CD4-positive, alpha-beta T cell (primary cell): ENCODE data around the gene RBMS3. TPM values are rescaled to one million over a fixed set of nuclear protein-coding genes. Genes with fewer than 3 reads are reported as not detected.

Experiments
- ATAC-seq: fragments of 200-7000 bp; cut with Tn5 transposase; one replicate; pipeline ENCODE4 v1.10.0; 2022; ENCODE audit warnings: mild to moderate bottlenecking; ENCODE audit not compliant: poor library complexity
- CTCF ChIA-PET: fragments of 350-600 bp; sonication (Branson Sonifier 250); formaldehyde crosslinking; loops from one replicate; lab custom pipeline; 2021; ENCODE audit warnings: antibody characterized with exemption, inconsistent platforms; lab: Charles Lee
- POLR2A ChIA-PET: fragments of 350-600 bp; sonication (Branson Sonifier 250); formaldehyde crosslinking; loops from one replicate; lab custom pipeline; 2021; ENCODE audit warnings: antibody characterized with exemption, inconsistent platforms; lab: Charles Lee
- DNase-seq, 14 experiments: peaks; one replicate each; pipeline ENCODE4 v3.0.0-alpha.2; 2013 to 2020; ENCODE audit warnings: mixed read lengths in 2 of 14
- H3K27ac ChIP-seq, 2 donors: one replicate each; pipeline versions ENCODE4 v1.5.1 to v1.7.0; 2013; ENCODE audit warnings: low read length in 2 of 2, low read depth in 1 of 2, mild to moderate bottlenecking in 1 of 2
- H3K27me3 ChIP-seq, 2 experiments: 1 replicate in 1 of 2; 2 replicates in 1 of 2; pipeline versions ENCODE4 v1.6.1 to v1.7.0; 2013; ENCODE audit warnings: low read length in 2 of 2, control low read depth in 1 of 2, mild to moderate bottlenecking in 1 of 2, moderate library complexity in 1 of 2; ENCODE audit not compliant: insufficient read depth in 2 of 2, control insufficient read depth in 1 of 2
- H3K36me3 ChIP-seq: one replicate; pipeline ENCODE4 v1.6.1; 2013; ENCODE audit warnings: low read length, control low read depth; ENCODE audit not compliant: insufficient read depth
- H3K4me1 ChIP-seq: one replicate; pipeline ENCODE4 v1.6.1; 2013; ENCODE audit warnings: low read length, control low read depth; ENCODE audit not compliant: insufficient read depth
- H3K4me3 ChIP-seq: one replicate; pipeline ENCODE4 v1.5.1; 2013; ENCODE audit warnings: mild to moderate bottlenecking, low read length, moderate library complexity
- H3K9me3 ChIP-seq, 2 experiments: 1 replicate in 1 of 2; 2 replicates in 1 of 2; pipeline versions ENCODE4 v1.6.1 to v1.7.0; 2013; ENCODE audit warnings: low read length in 2 of 2, mild to moderate bottlenecking in 2 of 2, control low read depth in 1 of 2, moderate library complexity in 1 of 2; ENCODE audit not compliant: control insufficient read depth in 1 of 2, insufficient read depth in 1 of 2
- H3K27ac Mint-ChIP-seq: one replicate; pipeline ENCODE4 v1.8.0; 2020; ENCODE audit warnings: mixed read lengths
- H3K27me3 Mint-ChIP-seq: one replicate; pipeline ENCODE4 v1.8.0; 2021; ENCODE audit warnings: mixed read lengths
- H3K36me3 Mint-ChIP-seq: one replicate; pipeline ENCODE4 v1.8.0; 2021; ENCODE audit warnings: low read depth, mixed read lengths
- H3K4me1 Mint-ChIP-seq: one replicate; pipeline ENCODE4 v1.8.0; 2021; ENCODE audit warnings: low read depth, mixed read lengths
- H3K4me3 Mint-ChIP-seq: one replicate; pipeline ENCODE4 v1.8.0; 2020; ENCODE audit warnings: mild to moderate bottlenecking, mixed read lengths
- H3K9me3 Mint-ChIP-seq: one replicate; pipeline ENCODE4 v1.8.0; 2020; ENCODE audit warnings: mixed read lengths
- intact Hi-C, 2 experiments: fragments of 100-400 bp; cut with DNase I in 1 of 2; cut with micrococcal nuclease in 1 of 2; formaldehyde crosslinking; loops; one replicate each; pipeline versions ENCODE4 v1.15.1 to v1.9.0; 2023 to 2025; cut with DNase I, micrococcal nuclease
- total RNA-seq, 174 experiments: library from RNA in 2 of 174; stranded (reverse) in 2 of 174; gene quantifications; one replicate each; pipeline ENCODE4 v1.2.3 and lab custom pipeline; 2021 to 2026
- TF ChIP-seq, protein P1 (sequence below): fragments of 200-600 bp; IDR thresholded peaks from one replicate; pipeline ENCODE4 v1.8.0; 2022; ENCODE audit warnings: antibody characterized with exemption, mild to moderate bottlenecking

The RBMS3 gene
- total RNA-seq, 2 experiments from 2014 or later: 1.6 to 1.7 TPM

DNA sequence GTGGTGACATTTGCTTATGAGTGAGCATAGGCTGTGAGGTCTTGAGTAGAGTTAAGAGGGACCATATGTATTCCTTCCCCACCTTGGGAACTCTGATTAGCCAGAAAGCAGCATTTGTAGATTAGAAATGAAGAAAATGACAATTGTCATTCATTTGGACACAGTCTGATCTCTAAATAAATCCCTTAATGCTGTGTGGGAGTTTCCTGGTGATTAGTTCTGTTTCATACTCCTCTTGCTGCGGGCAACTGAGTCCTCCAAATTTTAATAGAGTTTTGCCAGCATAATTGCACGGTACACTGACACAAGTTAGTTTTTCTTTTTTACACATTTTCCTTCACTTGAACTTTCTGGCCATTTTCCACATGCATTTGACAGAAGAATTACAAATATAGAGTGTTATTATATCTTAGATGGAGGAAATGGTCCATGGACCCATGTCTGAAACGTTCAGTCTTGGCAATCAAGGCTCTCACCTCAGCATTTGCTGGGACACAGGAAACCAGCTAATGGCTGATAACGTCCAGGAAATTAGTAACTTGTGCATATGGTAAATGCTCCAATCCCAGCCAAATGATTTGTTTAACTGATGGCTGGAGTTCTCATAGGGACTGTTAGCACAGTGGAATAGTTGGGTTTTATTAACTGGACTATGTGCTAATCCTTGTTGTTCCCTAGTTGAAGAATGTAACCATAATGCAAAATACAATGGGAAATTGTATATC is 321.2 kb downstream of the RBMS3 start:
- no peaks in the 10 kb centered on the region for H3K9me3 ChIP-seq
- ATAC-seq (no peak), DNase-seq (no peak)
- Mint-ChIP-seq H3K27ac (no peak overlapping the region), H3K9me3 (no peaks in the 10 kb centered on the region), H3K4me3 (no peak overlapping the region), H3K36me3 (no peaks in the 10 kb centered on the region), H3K27me3 (no peaks in the 10 kb centered on the region), H3K4me1 (no peaks in the 10 kb centered on the region)
- TF ChIP-seq, protein P1, sequence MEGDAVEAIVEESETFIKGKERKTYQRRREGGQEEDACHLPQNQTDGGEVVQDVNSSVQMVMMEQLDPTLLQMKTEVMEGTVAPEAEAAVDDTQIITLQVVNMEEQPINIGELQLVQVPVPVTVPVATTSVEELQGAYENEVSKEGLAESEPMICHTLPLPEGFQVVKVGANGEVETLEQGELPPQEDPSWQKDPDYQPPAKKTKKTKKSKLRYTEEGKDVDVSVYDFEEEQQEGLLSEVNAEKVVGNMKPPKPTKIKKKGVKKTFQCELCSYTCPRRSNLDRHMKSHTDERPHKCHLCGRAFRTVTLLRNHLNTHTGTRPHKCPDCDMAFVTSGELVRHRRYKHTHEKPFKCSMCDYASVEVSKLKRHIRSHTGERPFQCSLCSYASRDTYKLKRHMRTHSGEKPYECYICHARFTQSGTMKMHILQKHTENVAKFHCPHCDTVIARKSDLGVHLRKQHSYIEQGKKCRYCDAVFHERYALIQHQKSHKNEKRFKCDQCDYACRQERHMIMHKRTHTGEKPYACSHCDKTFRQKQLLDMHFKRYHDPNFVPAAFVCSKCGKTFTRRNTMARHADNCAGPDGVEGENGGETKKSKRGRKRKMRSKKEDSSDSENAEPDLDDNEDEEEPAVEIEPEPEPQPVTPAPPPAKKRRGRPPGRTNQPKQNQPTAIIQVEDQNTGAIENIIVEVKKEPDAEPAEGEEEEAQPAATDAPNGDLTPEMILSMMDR: no peak
- POLR2A ChIA-PET: no interaction called here
- H3K4me1 ChIP-seq: no peaks in the 10 kb centered on the region
- no peaks in the 10 kb centered on the region for H3K27me3 ChIP-seq
- CTCF ChIA-PET: interaction anchor here (1.0 kb wide), 1 partner anchor 10 kb away, joined by 3 read pairs; no protein-coding TSS in a partner anchor
- no peak overlapping the region for H3K27ac ChIP-seq
- no peak overlapping the region for H3K4me3 ChIP-seq
- intact Hi-C loops: no loop called here
- no peaks in the 10 kb centered on the region for H3K36me3 ChIP-seq

DNA sequence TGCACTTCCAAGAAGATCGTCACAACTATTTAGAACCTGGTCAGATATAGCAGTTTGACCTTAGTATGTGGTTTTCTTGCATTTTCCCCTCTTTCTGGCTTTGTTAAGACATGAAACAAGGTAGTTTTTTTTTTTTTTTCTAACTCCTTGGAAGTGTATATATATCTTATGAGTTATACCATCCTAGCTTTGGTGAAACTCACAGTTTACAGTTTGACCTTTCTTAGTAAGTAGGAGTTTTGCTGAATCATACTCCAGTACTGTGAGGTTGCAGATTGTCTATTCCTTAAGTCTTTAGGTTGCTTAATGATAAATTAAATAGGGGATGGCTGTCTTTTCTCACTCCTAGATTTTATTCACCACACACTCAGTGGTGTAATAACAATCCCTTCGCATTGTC is 325.0 kb downstream of the RBMS3 start:
- ChIA-PET POLR2A (no interaction called here), CTCF (no interaction called here)
- H3K27ac Mint-ChIP-seq: no peak overlapping the region
- intact Hi-C loops: no loop called here
- Histone ChIP-seq H3K9me3 (no peaks in the 10 kb centered on the region), H3K27me3 (no peaks in the 10 kb centered on the region), H3K27ac (no peak overlapping the region), H3K36me3 (no peaks in the 10 kb centered on the region), H3K4me1 (no peaks in the 10 kb centered on the region), H3K4me3 (no peak overlapping the region)
- DNase-seq: no peak
- no peak for ATAC-seq
- TF ChIP-seq, protein P1: no peak
- H3K9me3 Mint-ChIP-seq: no peaks in the 10 kb centered on the region
- H3K4me1 Mint-ChIP-seq: no peaks in the 10 kb centered on the region
- no peaks in the 10 kb centered on the region for H3K36me3 Mint-ChIP-seq
- H3K27me3 Mint-ChIP-seq: no peaks in the 10 kb centered on the region
- H3K4me3 Mint-ChIP-seq: no peak overlapping the region

- no peak for DNase-seq
- ATAC-seq: no peak
- no peaks in the 10 kb centered on the region for H3K36me3 ChIP-seq
- intact Hi-C loops: no loop called here
- Mint-ChIP-seq H3K27me3 (no peaks in the 10 kb centered on the region), H3K27ac (no peak overlapping the region), H3K36me3 (no peaks in the 10 kb centered on the region), H3K4me3 (no peak overlapping the region), H3K4me1 (no peaks in the 10 kb centered on the region), H3K9me3 (no peaks in the 10 kb centered on the region)
- no peaks in the 10 kb centered on the region for H3K4me1 ChIP-seq
- TF ChIP-seq, protein P1: no peak
- no peak overlapping the region for H3K27ac ChIP-seq
- CTCF ChIA-PET: no interaction called here
- no peaks in the 10 kb centered on the region for H3K9me3 ChIP-seq
- no peak overlapping the region for H3K4me3 ChIP-seq
- POLR2A ChIA-PET: no interaction called here
- H3K27me3 ChIP-seq: no peaks in the 10 kb centered on the region
Measured at GRCh38 chr3:29606416-29606815, 325.5 kb downstream of the RBMS3 start.
